Upper lobe of right lung (tissue), 1 donor: ENCODE data around the gene ABCA10. TPM values are rescaled to one million over a fixed set of nuclear protein-coding genes. Genes with fewer than 3 reads are reported as not detected.

Source experiments
- ATAC-seq: fragments of 200-7000 bp; cut with Tn5 transposase; one replicate; pipeline ENCODE4 v1.9.1; 2020; ENCODE audit warnings: mild to moderate bottlenecking, moderate library complexity
- DNase-seq: peaks from one replicate; pipeline ENCODE4 v3.0.0-alpha.2; 2020
- H3K27ac ChIP-seq: fragments of 200-600 bp; one replicate; pipeline ENCODE4 v1.8.0; 2022
- H3K27me3 ChIP-seq: fragments of 200-600 bp; one replicate; pipeline ENCODE4 v1.8.0; 2022; ENCODE audit warnings: mild to moderate bottlenecking
- H3K36me3 ChIP-seq: fragments of 200-600 bp; one replicate; pipeline ENCODE4 v1.8.0; 2022
- H3K4me1 ChIP-seq: fragments of 200-600 bp; one replicate; pipeline ENCODE4 v1.8.0; 2022
- H3K4me3 ChIP-seq: fragments of 200-600 bp; one replicate; pipeline ENCODE4 v1.8.0; 2022; ENCODE audit warnings: mild to moderate bottlenecking
- H3K9me3 ChIP-seq: fragments of 200-600 bp; one replicate; pipeline ENCODE4 v1.8.0; 2022
- CTCF ChIP-seq: fragments of 200-600 bp; IDR thresholded peaks from one replicate; pipeline ENCODE4 v1.8.0; 2022; ENCODE audit warnings: antibody characterized with exemption
- intact Hi-C: fragments of 100-400 bp; cut with DNase I; formaldehyde crosslinking; loops from one replicate; pipeline ENCODE4 v1.11.0; 2022
- total RNA-seq: library from RNA; stranded (reverse); fragmentation: NEBNext Ultra II Directional; extraction: Animal tissue kit (Norgen Biotek cat#: 25700); gene quantifications from one replicate; pipeline ENCODE4 v1.2.1, GENCODE V29; 2021
- donor health status: DM: no; HTN: yes; CAD: no; lungs with severe emphysema.

ABCA10 gene
- total RNA-seq, 1 donor from 2014 or later: 9.2 TPM

GRCh38 chr17:69123626-69124025, 105.0 kb downstream of the ABCA10 start:
- Histone ChIP-seq H3K36me3 (peaks cover 3% of the 10 kb centered on the region), H3K4me1 (no peaks in the 10 kb centered on the region), H3K27ac (no peak overlapping the region), H3K27me3 (no peaks in the 10 kb centered on the region), H3K4me3 (no peak overlapping the region), H3K9me3 (no peaks in the 10 kb centered on the region)
- TF ChIP-seq CTCF: no peak
- intact Hi-C loops: no loop called here
- DNase-seq: no peak
- ATAC-seq: no peak

- no peak for TF ChIP-seq CTCF
- no peak for ATAC-seq
- Histone ChIP-seq H3K27me3 (no peaks in the 10 kb centered on the region), H3K4me1 (no peaks in the 10 kb centered on the region), H3K9me3 (no peaks in the 10 kb centered on the region), H3K36me3 (peaks cover 3% of the 10 kb centered on the region), H3K27ac (no peak overlapping the region), H3K4me3 (no peak overlapping the region)
- intact Hi-C loops: no loop called here
- DNase-seq: no peak
These were observed 106.6 kb downstream of the ABCA10 start for GRCh38 chr17:69122065-69122464.

- ATAC-seq: no peak
- DNase-seq: no peak
- no peak overlapping the region for H3K27ac ChIP-seq
- TF ChIP-seq CTCF: no peak
- H3K27me3 ChIP-seq: no peaks in the 10 kb centered on the region
- H3K4me3 ChIP-seq: no peak overlapping the region
- peaks cover 1% of the 10 kb centered on the region for H3K36me3 ChIP-seq
- intact Hi-C loops: no loop called here
- no peaks in the 10 kb centered on the region for H3K4me1 ChIP-seq
- H3K9me3 ChIP-seq: no peaks in the 10 kb centered on the region
These were observed 110.5 kb downstream of the ABCA10 start for GRCh38 chr17:69117855-69118784.

- no peaks in the 10 kb centered on the region for H3K4me1 ChIP-seq
- no peak for DNase-seq
- intact Hi-C loops: no loop called here
- no peak overlapping the region for H3K4me3 ChIP-seq
- no peak overlapping the region for H3K27ac ChIP-seq
- TF ChIP-seq CTCF: no peak
- H3K9me3 ChIP-seq: no peaks in the 10 kb centered on the region
- ATAC-seq: no peak
- peaks cover 7% of the 10 kb centered on the region for H3K36me3 ChIP-seq
- no peaks in the 10 kb centered on the region for H3K27me3 ChIP-seq
These were observed 116.8 kb downstream of the ABCA10 start for GRCh38 chr17:69111794-69112193.

GRCh38 chr17:69105907-69106730, 122.5 kb downstream of the ABCA10 start:
- intact Hi-C loops: no loop called here
- DNase-seq (no peak), ATAC-seq (no peak)
- Histone ChIP-seq H3K4me3 (no peak overlapping the region), H3K27ac (no peak overlapping the region), H3K27me3 (no peaks in the 10 kb centered on the region), H3K4me1 (no peaks in the 10 kb centered on the region), H3K36me3 (no peaks in the 10 kb centered on the region), H3K9me3 (no peaks in the 10 kb centered on the region)
- TF ChIP-seq CTCF: no peak
